NCI-H82 treated with DMSO at 0.1 percent for 48 hours (cell line): ENCODE measurements around the gene MAPK4.
A peak's percentile ranks its signal among the peaks of the same experiment; 100 is the strongest.

Experiments used
- DNase-seq: peaks from one replicate; lab custom pipeline; 2025; ENCODE audit not compliant: unreplicated experiment; lab: John Stamatoyannopoulos, UW

The MAPK4 gene

GRCh38 chr18:50651334-50651733, 91.4 kb downstream of the MAPK4 start:
- no peak for DNase-seq

GRCh38 chr18:50653402-50654093, 93.7 kb downstream of the MAPK4 start:
- no peak for DNase-seq

- no peak for DNase-seq
Observed at GRCh38 chr18:50654211-50654610, 94.3 kb downstream of the MAPK4 start.

GRCh38 chr18:50654658-50655550, 95.0 kb downstream of the MAPK4 start:
- DNase-seq, result no peak

GRCh38 chr18:50656396-50656795, 96.5 kb downstream of the MAPK4 start:
- DNase-seq, result no peak

GRCh38 chr18:50656841-50657470, 97.1 kb downstream of the MAPK4 start:
- DNase-seq, result no peak

- DNase-seq, result no peak
Observed at GRCh38 chr18:50658601-50659000, 98.7 kb downstream of the MAPK4 start.

GRCh38 chr18:50659091-50660003, 99.5 kb downstream of the MAPK4 start:
- DNase-seq, result peak; percentile 60

- no peak for DNase-seq
Observed at GRCh38 chr18:50661013-50661412, 101.1 kb downstream of the MAPK4 start.

- DNase-seq, result peak; percentile 65
Observed at GRCh38 chr18:50662177-50662576, 102.3 kb downstream of the MAPK4 start.

GRCh38 chr18:50662775-50663383, 103.0 kb downstream of the MAPK4 start:
- no peak for DNase-seq

- no peak for DNase-seq
Observed at GRCh38 chr18:50663626-50664441, 103.9 kb downstream of the MAPK4 start.

GRCh38 chr18:50665015-50665414, 105.1 kb downstream of the MAPK4 start:
- DNase-seq, result no peak

- DNase-seq, result no peak
Observed at GRCh38 chr18:50665519-50665918, 105.6 kb downstream of the MAPK4 start.

- no peak for DNase-seq
Observed at GRCh38 chr18:50666536-50666935, 106.6 kb downstream of the MAPK4 start.

- DNase-seq, result no peak
Observed at GRCh38 chr18:50671376-50671775, 111.5 kb downstream of the MAPK4 start.

- DNase-seq, result no peak
Observed at GRCh38 chr18:50674307-50674980, 114.6 kb downstream of the MAPK4 start.

- DNase-seq, result no peak
Observed at GRCh38 chr18:50675043-50675442, 115.2 kb downstream of the MAPK4 start.

- no peak for DNase-seq
Observed at GRCh38 chr18:50678651-50679050, 118.8 kb downstream of the MAPK4 start.
